Keratinocyte (primary cell): ENCODE results near the gene MAPRE3.

Experiments
- EZH2 ChIP-seq: IDR thresholded peaks from one replicate; pipeline ENCODE4 v1.6.1; 2012; ENCODE audit warnings: inconsistent platforms, mild to moderate bottlenecking, low read length, moderate library complexity
- TF ChIP-seq, protein P1 (sequence below), 3 experiments: IDR thresholded peaks in 1 of 3; conservative IDR thresholded peaks in 1 of 3; optimal IDR thresholded peaks in 1 of 3; 2 replicates in 2 of 3; 3 replicates in 1 of 3; pipeline versions ENCODE3 to v1.5.1; 2011; ENCODE audit warnings: low read length in 3 of 3, mild to moderate bottlenecking in 3 of 3, moderate library complexity in 2 of 3, control low read depth in 1 of 3, inconsistent platforms in 1 of 3; ENCODE audit not compliant: insufficient read depth in 2 of 3; ENCODE audit errors: extremely low read depth in 1 of 3

DNA sequence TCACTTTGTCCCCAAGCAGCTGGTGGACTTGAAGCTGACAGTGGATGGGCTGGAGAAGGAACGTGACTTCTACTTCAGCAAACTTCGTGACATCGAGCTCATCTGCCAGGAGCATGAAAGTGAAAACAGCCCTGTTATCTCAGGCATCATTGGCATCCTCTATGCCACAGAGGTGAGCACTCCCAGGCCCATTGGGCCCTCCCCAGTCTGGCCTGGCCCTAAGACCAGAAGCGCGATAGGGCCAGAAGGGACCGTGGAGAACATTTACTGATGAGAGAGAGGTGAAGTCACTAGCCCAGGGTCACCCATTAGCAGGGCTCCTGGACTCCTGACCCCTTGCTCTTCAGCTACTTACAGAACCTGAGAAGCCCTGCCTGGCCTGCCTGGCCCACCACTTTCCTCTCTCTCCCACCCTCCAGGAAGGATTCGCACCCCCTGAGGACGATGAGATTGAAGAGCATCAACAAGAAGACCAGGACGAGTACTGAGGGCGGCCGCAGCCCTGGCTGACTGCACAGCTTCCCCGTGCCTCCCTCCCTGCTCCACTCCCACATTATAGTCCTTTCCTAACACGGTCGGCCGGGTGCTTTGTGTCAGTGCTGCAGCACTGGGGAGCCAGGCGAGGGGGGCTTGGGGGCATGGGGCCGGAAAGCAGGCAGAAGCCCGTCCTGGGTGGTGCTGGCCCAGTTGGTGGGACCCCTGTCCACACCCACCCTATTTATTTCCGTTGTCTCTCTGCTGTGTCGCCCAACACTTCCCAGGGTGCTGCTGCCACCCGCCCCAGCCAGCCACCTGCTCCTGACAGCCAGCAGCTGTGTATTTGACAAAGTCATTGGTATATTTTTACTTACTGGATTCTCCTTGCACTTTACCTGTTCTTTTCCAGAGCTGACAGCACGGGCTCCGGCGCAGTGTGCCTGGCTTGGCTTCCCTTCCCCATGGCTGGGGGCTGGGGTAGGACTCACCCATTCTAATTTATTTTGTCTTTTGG lies 55.7 kb downstream of the MAPRE3 start:
- TF ChIP-seq, protein P1, sequence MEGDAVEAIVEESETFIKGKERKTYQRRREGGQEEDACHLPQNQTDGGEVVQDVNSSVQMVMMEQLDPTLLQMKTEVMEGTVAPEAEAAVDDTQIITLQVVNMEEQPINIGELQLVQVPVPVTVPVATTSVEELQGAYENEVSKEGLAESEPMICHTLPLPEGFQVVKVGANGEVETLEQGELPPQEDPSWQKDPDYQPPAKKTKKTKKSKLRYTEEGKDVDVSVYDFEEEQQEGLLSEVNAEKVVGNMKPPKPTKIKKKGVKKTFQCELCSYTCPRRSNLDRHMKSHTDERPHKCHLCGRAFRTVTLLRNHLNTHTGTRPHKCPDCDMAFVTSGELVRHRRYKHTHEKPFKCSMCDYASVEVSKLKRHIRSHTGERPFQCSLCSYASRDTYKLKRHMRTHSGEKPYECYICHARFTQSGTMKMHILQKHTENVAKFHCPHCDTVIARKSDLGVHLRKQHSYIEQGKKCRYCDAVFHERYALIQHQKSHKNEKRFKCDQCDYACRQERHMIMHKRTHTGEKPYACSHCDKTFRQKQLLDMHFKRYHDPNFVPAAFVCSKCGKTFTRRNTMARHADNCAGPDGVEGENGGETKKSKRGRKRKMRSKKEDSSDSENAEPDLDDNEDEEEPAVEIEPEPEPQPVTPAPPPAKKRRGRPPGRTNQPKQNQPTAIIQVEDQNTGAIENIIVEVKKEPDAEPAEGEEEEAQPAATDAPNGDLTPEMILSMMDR (optimal IDR thresholded peaks at IDR 0.05 in 1 of 3, IDR thresholded peaks at IDR 0.05 in 1 of 3, conservative IDR thresholded peaks at IDR 0.05 in 1 of 3; ENCODE audit: extremely low read depth in 1 of 3, insufficient read depth in 2 of 3, low read length in 3 of 3): no peak
- no peak for TF ChIP-seq EZH2
